Skeletal muscle satellite cell (primary cell): Measurements from ENCODE around the gene C2orf81.

Experiments used
- H3K27me3 ChIP-seq: 2 replicates; pipeline ENCODE4 v1.7.0; 2013; ENCODE audit warnings: low read length; ENCODE audit not compliant: control insufficient read depth, insufficient read depth
- H3K36me3 ChIP-seq: 2 replicates; pipeline ENCODE4 v1.7.0; 2013; ENCODE audit warnings: mild to moderate bottlenecking, control low read depth, low read length; ENCODE audit not compliant: insufficient read depth
- H3K4me1 ChIP-seq: 2 replicates; pipeline ENCODE4 v1.7.0; 2013; ENCODE audit warnings: low read length; ENCODE audit not compliant: control insufficient read depth, insufficient read depth
- H3K4me2 ChIP-seq: 2 replicates; pipeline ENCODE4 v1.7.0; 2013; ENCODE audit warnings: mild to moderate bottlenecking, low read length
- H3K4me3 ChIP-seq: 2 replicates; pipeline ENCODE4 v1.7.0; 2013; ENCODE audit warnings: low read length
- H3K9ac ChIP-seq: 2 replicates; pipeline ENCODE4 v1.7.0; 2013; ENCODE audit warnings: mild to moderate bottlenecking, low read depth, low read length, moderate library complexity
- H3K9me3 ChIP-seq: replicated peaks from 2 replicates; pipeline ENCODE4 v1.7.0; 2013; ENCODE audit warnings: mild to moderate bottlenecking, control low read depth, low read length

The C2orf81 gene

GRCh38 chr2:74441170-74441689 lies 19.8 kb upstream of the C2orf81 start:
- Histone ChIP-seq H3K4me2 (peak overlapping the region; percentile 97), H3K4me3 (peak overlapping the region; percentile 74), H3K27me3 (peaks cover 19% of the 10 kb centered on the region), H3K9ac (peak overlapping the region; percentile 84), H3K4me1 (peaks cover 59% of the 10 kb centered on the region), H3K36me3 (no peaks in the 10 kb centered on the region), H3K9me3 (no peaks in the 10 kb centered on the region)

- peak overlapping the region; percentile 84 for H3K9ac ChIP-seq
- peaks cover 19% of the 10 kb centered on the region for H3K27me3 ChIP-seq
- no peaks in the 10 kb centered on the region for H3K36me3 ChIP-seq
- peaks cover 62% of the 10 kb centered on the region for H3K4me1 ChIP-seq
- H3K4me3 ChIP-seq, result peak overlapping the region; percentile 74
- peak overlapping the region; percentile 97 for H3K4me2 ChIP-seq
- no peaks in the 10 kb centered on the region for H3K9me3 ChIP-seq
These were observed 19.2 kb upstream of the C2orf81 start for GRCh38 chr2:74440378-74441169.

- Histone ChIP-seq H3K4me1 (peaks cover 62% of the 10 kb centered on the region), H3K4me3 (peak overlapping the region; percentile 74), H3K9me3 (no peaks in the 10 kb centered on the region), H3K4me2 (peak overlapping the region; percentile 97), H3K9ac (peak overlapping the region; percentile 84), H3K27me3 (peaks cover 15% of the 10 kb centered on the region), H3K36me3 (no peaks in the 10 kb centered on the region)
These were observed 18.5 kb upstream of the C2orf81 start for GRCh38 chr2:74439803-74440377.

GRCh38 chr2:74439373-74439772 lies 18.0 kb upstream of the C2orf81 start:
- H3K4me1 ChIP-seq, result peaks cover 59% of the 10 kb centered on the region
- H3K9ac ChIP-seq, result peak overlapping the region; percentile 84
- H3K9me3 ChIP-seq, result no peaks in the 10 kb centered on the region
- H3K4me3 ChIP-seq, result peak overlapping the region; percentile 74
- H3K4me2 ChIP-seq, result peak overlapping the region; percentile 97
- peaks cover 11% of the 10 kb centered on the region for H3K27me3 ChIP-seq
- no peaks in the 10 kb centered on the region for H3K36me3 ChIP-seq

- no peaks in the 10 kb centered on the region for H3K9me3 ChIP-seq
- peak overlapping the region; percentile 97 for H3K4me2 ChIP-seq
- no peaks in the 10 kb centered on the region for H3K36me3 ChIP-seq
- no peak overlapping the region for H3K9ac ChIP-seq
- H3K4me1 ChIP-seq, result peaks cover 53% of the 10 kb centered on the region
- H3K27me3 ChIP-seq, result peaks cover 11% of the 10 kb centered on the region
- H3K4me3 ChIP-seq, result peak overlapping the region; percentile 8
These were observed 16.8 kb upstream of the C2orf81 start for GRCh38 chr2:74438248-74438647.

- Histone ChIP-seq H3K4me2 (peak overlapping the region; percentile 66), H3K9me3 (no peaks in the 10 kb centered on the region), H3K4me1 (peaks cover 53% of the 10 kb centered on the region), H3K4me3 (peak overlapping the region; percentile 30), H3K27me3 (peaks cover 8% of the 10 kb centered on the region), H3K9ac (peak overlapping the region; percentile 31), H3K36me3 (peaks cover 3% of the 10 kb centered on the region)
These were observed 15.7 kb upstream of the C2orf81 start for GRCh38 chr2:74436848-74437695.

- Histone ChIP-seq H3K9ac (peak overlapping the region; percentile 31), H3K9me3 (no peaks in the 10 kb centered on the region), H3K27me3 (no peaks in the 10 kb centered on the region), H3K36me3 (peaks cover 11% of the 10 kb centered on the region), H3K4me2 (peak overlapping the region; percentile 66), H3K4me1 (peaks cover 47% of the 10 kb centered on the region), H3K4me3 (peak overlapping the region; percentile 30)
These were observed 14.8 kb upstream of the C2orf81 start for GRCh38 chr2:74436111-74436805.

- Histone ChIP-seq H3K4me2 (no peak overlapping the region), H3K9me3 (no peaks in the 10 kb centered on the region), H3K27me3 (no peaks in the 10 kb centered on the region), H3K4me1 (peaks cover under 1% of the 10 kb centered on the region), H3K9ac (no peak overlapping the region), H3K36me3 (peaks cover 56% of the 10 kb centered on the region), H3K4me3 (no peak overlapping the region)
These were observed 9.1 kb upstream of the C2orf81 start for GRCh38 chr2:74430502-74430901.

GRCh38 chr2:74429487-74430451 lies 8.3 kb upstream of the C2orf81 start:
- H3K36me3 ChIP-seq, result peaks cover 64% of the 10 kb centered on the region
- no peak overlapping the region for H3K4me3 ChIP-seq
- no peak overlapping the region for H3K4me2 ChIP-seq
- H3K9ac ChIP-seq, result no peak overlapping the region
- H3K4me1 ChIP-seq, result peaks cover 6% of the 10 kb centered on the region
- no peaks in the 10 kb centered on the region for H3K27me3 ChIP-seq
- no peaks in the 10 kb centered on the region for H3K9me3 ChIP-seq

- no peak overlapping the region for H3K4me2 ChIP-seq
- no peak overlapping the region for H3K9ac ChIP-seq
- no peaks in the 10 kb centered on the region for H3K9me3 ChIP-seq
- no peak overlapping the region for H3K4me3 ChIP-seq
- peaks cover 11% of the 10 kb centered on the region for H3K4me1 ChIP-seq
- H3K27me3 ChIP-seq, result no peaks in the 10 kb centered on the region
- peaks cover 69% of the 10 kb centered on the region for H3K36me3 ChIP-seq
These were observed 7.3 kb upstream of the C2orf81 start for GRCh38 chr2:74428675-74429074.
